Posterior cingulate gyrus (tissue), 11 donors: ENCODE measurements around the gene CEP126.

Source experiments
- DNase-seq, 10 donors: peaks; one replicate each; pipeline versions ENCODE4 v3.0.0 to v3.0.0-alpha.2; 2020 to 2021; ENCODE audit warnings: mixed read lengths in 3 of 10
- intact Hi-C: fragments of 100-400 bp; cut with DNase I; formaldehyde crosslinking; loops from one replicate; pipeline ENCODE4 v1.15.1; 2023

CEP126 gene

DNA sequence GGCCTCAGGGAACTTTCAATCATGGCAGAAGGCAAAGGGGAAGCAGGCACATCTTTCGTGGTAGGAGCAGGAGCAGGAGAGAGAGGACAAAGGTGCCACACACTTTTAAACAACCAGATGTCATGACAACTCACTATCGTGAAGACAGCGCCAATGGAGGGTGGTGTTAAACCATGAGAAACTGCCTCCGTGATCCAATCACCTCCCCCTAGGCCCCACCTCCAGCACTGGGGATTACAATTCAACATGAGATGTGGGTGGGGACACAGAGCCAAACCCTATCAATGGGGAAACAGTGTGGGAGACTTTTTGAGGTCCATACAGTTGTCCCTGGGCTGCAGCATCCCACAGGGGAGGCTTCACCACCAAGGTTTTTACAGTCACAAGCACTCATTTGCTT is 90.5 kb downstream of the CEP126 start:
- intact Hi-C loops, result loop anchor here (5.0 kb wide), 1 partner anchor 93 kb away; no protein-coding TSS in a partner anchor
- DNase-seq, result no peak

DNA sequence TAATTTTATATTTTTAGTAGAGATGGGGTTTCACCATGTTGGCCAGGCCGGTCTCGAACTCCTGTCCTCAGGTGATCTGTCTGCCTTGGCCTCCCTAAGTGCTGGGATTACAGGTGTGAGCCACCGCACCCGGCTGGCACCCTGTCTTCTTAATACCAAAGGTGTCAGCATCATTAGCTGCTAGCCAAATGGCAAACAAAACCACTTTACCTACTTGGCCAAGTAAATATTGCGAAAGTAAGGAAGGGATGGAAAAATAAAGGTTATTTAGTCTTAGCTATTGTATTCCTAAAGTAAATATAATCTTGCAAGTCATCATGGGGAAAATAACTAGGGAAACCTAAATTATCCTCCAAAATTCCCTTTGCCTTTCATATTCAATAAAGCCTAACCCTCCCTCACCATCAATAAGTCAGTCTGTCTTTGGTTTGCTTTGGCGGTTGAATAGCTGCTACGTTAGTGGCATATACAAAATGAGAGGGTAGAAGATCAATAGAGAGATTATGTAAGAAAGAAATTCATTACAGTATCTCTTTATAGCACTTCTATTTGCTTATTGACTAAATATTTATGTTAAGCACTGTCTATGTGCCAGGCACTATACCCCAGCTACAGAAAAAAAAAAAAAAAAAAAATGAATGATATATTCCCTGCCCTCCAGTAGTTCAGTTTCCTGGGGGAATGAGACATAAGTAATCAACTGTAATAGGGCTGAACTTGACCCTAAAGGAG is 92.2 kb downstream of the CEP126 start:
- DNase-seq, result no peak
- intact Hi-C loops, result loop anchor here (5.0 kb wide), 1 partner anchor 95 kb away; no protein-coding TSS in a partner anchor

DNA sequence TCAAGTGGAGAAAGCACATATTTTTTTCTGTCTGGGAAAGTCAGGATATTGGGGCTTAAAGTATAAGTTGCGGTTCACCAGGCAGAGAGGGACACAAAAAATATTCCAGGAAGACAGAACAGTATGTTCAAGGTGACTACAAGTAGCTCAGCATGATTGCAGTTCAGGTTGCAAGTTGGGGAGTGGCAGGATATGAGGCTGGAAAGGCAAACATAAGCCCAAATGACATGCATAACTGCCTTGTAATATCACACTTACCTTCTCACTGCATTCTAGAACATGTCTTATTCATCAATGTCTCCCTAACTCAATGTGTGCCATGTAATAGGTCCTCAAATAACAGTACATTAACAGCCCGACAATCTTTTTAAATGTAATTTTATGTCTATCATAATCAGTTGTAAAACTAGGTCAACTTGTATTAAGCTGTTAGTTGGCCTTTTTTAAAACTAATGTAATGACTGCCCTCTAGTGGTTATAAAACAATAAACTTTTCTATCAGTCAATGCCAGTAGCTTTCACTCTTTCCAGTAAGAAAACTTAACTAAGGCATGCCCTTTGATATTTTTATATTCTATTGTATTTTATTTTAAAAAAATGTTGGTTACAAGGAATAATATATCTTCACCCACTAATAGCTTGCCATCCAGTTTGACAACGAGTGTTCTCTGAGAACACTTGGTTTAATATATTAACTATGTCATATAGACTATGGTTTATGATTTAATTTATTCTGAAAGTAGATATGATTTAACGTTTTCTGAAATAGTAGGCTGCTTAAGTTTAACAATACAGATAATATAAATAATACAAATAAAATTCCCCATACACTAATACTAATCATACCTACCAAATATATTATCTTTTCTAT is 93.0 kb downstream of the CEP126 start:
- intact Hi-C loops, result loop anchor here (2.0 to 5.0 kb wide), 2 partner anchors 96 to 147 kb away; no protein-coding TSS in a partner anchor
- DNase-seq, result no peak

DNA sequence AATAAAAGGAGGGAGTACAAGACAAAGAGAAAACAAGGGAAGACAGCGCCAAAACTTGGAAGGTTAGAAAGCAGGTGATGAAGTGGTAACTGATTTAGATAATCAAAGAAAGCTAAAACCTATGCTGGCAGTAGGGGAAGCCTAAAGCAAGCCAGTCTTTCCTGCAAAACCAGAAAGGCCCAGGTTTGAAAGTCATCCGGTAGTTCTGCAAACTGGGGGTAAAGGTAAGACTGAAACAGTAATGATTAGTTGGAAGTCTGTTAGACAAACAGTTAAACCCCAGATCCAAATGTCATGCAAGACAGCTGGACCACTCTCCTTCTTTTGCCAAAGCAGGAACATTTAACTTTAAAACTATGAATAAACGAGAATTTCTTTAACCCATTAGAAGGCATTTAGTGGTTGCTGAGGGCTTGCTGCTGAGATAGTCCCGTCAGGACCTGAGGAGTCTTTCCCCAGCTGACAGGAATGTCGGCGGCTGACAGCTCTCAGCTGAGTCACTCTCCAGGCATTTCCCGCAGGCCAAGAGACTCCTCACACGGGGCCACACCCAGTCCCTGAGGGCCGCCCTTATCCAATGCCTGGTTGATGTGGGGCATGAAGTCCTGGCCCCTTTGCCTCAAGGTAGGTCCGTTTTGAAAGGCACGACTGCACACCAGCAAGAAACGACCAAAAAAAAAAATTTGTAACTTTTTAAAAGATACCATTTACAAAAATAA is 96.1 kb downstream of the CEP126 start:
- DNase-seq, result no peak
- intact Hi-C loops, result no loop called here

DNA sequence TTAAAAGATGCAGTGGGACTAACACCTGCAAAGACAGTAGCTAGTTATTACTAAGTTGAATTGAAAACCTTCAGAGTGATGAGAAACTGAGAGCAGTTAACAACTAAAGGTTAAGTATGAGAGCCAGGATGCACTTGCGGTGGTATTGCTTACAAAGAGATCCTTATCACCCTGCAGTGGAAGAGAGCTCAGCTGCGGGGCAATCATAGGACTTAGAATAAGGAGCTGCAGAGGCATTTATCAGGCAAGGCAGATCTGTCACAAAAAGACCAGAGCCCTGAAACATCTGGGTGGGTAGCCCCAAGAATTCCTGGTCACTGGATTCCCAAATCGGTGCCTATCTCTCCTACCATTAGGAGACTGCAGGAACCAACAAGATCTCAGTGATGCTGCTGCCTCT is 98.1 kb downstream of the CEP126 start:
- DNase-seq, result no peak
- intact Hi-C loops, result no loop called here

DNA sequence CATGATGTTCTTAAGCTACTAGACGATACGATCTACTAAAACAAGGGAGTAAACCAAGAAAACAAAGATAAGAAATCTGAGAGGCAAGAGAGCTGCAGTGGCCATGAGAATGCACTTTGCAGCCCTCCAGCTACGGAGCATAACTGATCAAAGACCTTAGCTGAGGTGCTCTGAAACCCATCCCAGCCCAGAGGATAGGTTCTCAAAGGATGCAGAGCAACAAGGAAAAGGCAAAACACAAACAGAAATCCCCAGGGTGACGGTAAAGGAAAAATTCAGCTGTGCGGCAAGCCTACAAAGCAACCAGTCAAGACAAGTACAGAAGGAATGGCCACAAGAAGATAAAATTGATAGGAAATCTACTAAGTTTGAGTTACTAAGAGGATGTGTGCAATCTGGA is 99.9 kb downstream of the CEP126 start:
- intact Hi-C loops, result no loop called here
- no peak for DNase-seq

DNA sequence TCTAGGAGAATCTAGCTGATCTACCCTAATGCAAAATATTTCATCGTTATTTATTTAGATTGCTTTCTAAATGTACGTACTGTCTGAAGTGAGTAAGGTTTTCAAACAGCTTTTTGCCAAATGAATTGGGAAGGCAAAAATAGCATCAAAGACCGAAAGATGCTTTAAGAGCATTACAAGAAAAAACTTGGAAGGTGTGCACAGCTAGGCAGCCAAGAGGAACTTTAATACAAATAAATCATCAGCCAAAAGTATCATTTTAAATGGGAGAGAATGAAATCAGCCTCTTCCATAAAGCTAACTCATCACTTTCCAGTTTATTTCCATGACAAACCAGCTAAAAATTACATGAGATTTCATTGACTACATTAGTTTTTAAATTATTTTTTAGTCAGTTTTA is 102.2 kb downstream of the CEP126 start:
- intact Hi-C loops, result no loop called here
- no peak for DNase-seq

DNA sequence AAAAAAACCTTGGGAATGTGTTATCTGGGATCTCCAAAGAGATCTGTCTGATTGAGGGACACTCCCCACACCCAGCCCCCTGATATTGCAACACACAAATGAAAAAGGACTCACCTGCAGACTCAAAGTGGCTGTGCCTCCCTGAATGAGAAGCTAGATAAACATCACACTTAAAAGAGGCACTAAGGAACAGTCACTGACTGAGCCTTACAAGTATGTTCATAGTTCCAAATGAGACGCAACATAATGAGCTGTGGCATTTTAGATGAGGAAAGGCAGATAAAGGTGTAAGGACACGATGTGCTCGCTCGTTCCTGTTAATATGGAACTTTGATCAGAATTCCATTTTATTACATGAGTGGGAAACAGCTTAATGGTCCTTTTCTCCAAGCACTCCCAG is 111.4 kb downstream of the CEP126 start:
- intact Hi-C loops, result no loop called here
- DNase-seq, result no peak

DNA sequence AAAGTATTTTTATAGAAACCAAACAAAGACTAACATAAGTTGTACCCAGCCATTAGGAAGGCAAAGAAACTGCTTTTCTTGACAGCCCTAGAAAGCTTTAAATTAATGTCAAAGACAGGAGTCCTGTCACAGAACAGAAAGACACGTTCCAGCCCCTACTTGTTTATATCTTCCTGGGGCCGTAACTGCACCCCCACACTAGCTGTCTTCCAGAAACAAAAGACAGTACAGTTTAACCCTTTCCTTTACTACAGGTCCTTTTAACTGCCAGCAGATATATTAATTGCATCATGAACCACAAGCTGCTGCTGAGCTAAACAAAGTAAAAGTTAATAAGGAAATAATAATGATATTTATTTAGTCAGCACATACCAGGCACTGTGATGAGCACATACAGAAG is 112.1 kb downstream of the CEP126 start:
- intact Hi-C loops, result no loop called here
- no peak for DNase-seq

DNA sequence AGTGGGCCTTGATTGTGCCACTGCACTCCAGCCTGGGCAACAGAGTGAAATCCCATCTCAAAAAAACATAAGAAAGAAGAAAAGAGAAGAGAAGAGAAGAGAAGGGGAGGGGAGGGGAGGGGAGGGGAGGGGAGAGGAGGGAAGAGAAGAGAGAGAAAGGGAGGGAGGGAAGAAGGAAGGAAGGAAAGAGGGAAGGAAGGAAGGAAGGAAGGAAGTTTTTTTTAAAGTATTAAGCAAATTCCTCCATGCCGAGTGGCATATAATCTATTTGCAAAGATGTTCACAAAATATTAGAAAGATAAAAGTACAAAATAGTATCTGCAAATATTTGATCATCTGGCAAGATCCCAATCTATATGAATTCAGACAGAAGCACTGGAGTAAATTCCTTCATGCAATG is 121.9 kb downstream of the CEP126 start:
- DNase-seq, result no peak
- intact Hi-C loops, result no loop called here

DNA sequence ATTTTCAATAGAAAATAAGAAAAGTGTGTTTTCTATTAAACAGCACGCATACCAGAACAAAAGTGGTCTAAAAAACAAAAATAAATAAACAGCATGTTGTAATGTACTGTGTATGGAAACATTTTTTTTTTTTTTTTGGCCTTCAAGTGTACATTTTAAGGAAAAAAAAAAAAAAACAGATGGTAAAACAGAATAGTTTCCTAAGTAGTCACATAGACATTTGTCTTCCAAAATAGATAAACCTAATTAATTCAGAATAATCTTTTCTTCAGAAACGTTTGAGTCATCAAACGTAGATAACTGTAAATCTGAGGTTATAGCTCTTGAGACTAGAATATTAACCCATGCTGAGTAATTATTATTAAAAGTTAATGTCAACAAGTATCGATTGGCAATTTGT is 132.0 kb downstream of the CEP126 start:
- intact Hi-C loops, result no loop called here
- DNase-seq, result no peak

DNA sequence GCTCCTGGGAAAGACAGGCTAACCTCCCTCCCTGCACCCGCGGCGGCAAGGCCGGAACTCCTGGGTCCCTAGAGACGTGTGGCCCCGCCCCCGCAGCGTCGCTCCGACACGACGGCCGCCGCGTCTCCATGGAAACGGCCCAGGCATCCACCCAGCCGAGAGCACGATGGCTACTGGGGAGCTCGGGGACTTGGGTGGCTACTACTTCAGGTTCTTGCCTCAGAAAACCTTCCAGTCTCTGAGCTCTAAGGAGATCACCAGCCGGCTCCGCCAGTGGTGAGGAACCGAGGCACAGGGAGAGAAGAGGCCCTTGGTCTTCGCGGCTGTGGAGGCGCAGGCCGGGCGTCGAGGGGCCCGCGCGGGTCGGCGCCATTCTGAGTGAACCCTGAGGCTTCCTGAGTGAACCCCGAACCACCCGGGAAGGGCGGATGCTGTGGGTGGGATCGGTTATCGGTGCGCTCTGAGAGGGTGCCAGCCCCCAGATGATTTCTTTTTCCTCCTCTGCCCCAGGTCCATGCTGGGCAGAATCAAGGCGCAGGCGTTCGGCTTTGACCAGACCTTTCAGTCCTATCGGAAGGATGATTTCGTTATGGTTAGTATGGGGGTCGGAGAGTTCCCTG is 132.6 kb downstream of the CEP126 start, which contains the start of gene CFAP300:
Gene CFAP300 (plus strand): TSS at position 133 of the 620 bp plus-strand sequence. CDS start 34 bp downstream, at position 167.
- intact Hi-C loops, result no loop called here
- DNase-seq, result peak; percentile 36 to 92 (median 58)
